NCI-H128 (cell line): Measurements from ENCODE around the gene DHRS4L2.
"Not testable (repeated sequence)": the region's sequence is repeated elsewhere in the genome, so short reads cannot be mapped to it uniquely, and the experiment has no call there.

Source experiments
- DNase-seq: peaks from one replicate; lab custom pipeline; 2025; ENCODE audit not compliant: unreplicated experiment; lab: John Stamatoyannopoulos, UW

The DHRS4L2 gene

DNA sequence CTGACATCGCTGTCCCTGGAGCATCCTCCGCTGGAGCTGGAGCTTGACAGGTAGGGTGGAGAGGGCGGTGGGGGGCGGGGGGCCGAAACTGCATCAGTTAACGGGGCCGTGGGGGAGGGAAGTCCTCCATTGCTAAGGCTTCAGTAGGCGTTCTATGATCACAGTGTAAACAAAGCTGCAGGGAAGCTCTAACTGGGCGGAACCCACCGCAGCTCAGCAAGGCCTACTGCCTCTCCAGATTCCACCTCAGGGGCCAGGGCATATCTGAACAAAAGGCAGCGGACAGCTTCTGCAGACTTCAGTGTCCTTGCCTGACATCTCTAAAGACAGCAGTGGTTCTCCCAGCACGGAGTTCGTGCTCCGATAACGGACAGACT is 18.5 kb upstream of the DHRS4L2 start:
- not testable (repeated sequence) for DNase-seq

DNA sequence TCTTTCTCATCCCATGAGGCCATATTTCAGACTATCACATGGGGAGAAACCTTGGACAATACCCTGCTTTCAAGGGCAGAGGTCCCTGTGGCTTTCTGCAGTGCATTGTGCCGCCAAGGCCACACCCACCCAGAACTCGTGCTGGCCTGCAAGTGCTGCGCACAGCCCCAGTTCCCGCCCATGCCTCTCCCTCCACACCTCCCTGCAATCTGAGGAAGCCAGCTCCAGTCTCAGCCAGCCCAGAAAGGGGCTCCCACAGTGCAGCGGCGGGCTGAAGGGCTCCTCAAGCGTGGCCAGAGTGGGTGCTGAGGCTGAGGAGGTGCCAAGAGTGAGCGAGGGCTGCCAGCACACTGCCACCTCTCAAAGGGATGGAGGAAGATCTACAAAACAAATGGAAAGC is 15.6 kb upstream of the DHRS4L2 start:
- DNase-seq: not testable (repeated sequence)

DNA sequence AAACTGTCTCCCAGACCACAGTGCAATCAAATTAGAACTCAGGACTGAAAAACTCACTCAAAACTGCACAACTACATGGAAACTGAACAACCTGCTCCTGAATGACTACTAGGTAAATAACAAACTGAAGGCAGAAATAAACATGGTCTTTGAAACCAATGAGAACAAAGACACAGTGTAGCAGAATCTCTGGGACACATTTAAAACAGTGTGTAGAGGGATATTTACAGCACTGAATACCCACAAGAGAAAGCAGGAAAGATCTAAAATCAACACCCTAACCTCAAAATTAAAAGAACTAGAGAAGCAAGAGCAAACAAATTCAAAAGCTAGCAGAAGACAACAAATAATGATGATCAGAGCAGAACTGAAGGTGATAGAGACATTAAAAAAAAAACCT is 14.7 kb upstream of the DHRS4L2 start:
- not testable (repeated sequence) for DNase-seq

- DNase-seq: not testable (repeated sequence)
Measured at GRCh38 chr14:23977208-23977607, 11.5 kb upstream of the DHRS4L2 start.

DNA sequence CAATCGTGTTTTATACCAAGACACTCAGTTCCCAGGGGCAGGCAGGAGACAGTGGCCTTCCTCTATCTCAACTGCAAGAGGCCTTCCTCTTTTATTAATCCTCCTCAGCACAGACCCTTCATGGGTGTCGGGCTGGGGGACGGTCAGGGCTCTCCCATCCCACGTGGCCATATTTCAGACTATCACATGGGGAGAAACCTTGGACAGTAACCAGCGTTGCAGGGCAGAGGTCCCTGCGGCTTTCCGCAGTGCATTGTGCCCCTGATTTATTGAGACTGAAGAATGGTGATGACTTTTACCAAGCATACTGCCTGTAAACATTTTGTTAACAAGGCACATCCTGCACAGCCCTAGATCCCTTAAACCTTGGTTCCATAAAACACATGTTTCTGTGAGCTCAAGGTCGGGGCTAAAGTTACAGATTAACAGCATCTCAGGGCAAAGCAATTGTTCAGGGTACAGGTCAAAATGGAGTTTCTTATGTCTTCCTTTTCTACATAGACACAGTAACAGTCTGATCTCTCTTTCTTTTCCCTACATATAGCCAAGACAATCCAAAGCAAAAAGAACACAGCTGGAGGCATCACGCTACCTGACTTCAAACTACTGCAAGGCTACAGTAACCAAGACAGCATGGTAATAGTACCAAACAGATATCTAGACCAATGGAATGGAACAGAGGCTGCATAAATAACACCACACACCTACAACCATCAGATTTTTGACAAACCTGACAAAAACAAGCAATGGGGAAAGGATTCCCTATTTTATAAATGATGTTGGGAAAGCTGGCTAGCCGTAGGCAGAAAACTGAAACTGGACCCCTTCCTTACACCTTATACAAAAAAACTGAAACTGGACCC is 6.5 kb upstream of the DHRS4L2 start:
- DNase-seq: not testable (repeated sequence)

DNA sequence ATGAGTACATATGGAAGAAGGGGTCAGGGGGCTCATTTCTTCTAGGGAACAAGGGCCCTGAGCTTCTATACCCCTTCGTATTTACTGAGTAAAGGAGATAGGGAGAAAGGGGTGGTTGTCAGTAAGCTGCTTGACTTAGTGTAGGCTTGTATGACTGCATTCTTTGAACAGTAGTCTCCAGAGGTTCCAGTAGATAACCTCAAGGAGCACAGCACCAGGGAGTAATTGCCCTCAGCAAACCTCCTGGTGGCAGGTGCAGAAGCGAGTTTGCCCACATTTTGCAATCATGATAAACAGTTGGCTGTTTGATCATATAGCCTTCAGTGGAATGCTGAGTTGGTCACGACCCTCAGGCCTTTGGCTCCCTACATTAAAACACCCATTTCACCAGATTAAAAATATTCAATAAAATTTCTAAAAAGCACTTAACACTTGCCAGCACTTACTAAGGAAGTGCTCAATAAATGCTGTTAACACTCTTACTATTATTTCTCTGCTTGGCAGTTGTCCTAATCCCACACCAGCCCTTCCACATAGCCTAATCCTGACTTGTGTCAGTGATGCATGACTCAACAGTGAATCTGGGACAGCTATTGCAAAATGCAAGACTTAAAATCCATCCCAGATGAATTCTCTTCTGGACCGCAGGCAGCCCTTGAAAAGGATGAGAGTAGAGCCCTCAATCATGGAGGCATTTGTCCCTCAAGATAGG is 3.7 kb upstream of the DHRS4L2 start:
- DNase-seq: no peak

- DNase-seq: not testable (repeated sequence)
Measured at GRCh38 chr14:23988223-23988606, 514 bp upstream of the DHRS4L2 start.

DNA sequence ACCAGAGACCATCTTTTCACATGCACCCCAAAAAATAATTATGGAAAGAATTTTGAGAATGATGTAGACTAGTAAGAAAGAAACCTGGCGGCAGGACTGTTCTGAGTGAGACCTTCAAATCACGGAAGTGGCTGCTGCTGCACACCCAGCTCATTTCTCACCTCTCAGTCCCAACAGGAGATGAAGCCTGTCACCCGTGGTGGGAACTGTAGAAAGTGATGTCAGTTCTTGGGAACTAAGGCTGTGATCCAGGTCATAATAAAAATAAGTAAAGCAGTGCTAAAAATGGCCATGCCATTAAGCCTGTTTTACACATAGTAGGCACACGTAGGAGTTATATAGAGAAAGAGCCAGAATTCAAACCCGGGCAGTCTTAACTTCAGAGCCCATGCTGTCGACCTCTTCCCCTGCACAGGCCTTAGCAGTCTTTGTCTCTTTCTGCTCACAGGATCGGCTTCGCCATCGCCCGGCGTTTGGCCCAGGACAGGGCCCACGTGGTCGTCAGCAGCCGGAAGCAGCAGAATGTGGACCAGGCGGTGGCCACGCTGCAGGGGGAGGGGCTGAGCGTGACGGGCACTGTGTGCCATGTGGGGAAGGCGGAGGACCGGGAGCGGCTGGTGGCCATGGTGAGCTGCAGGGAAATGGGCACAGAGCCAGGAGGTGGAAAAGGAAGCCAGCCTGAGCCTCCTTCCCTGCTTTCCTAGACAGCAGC is 1.2 kb downstream of the DHRS4L2 start:
- not testable (repeated sequence) for DNase-seq

DNA sequence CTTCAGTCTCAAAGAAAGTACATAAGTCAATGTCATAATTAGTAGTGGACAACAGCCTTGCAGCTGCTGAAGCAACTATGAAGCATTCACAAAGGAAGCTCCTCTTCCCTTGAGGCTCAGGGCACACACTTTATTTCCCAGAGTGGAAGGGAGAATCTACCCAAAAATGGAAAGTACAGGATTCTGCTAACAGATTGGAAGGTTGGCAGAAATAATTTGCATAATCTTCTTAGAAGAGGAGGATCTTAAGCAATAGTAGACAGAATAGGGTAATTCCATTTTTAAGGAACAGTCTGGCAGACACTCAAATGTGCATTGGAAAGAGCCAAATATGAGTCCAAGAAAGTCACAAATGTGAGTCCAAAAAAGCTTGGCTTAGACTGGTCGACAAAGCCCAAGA is 2.2 kb downstream of the DHRS4L2 start:
- not testable (repeated sequence) for DNase-seq

GRCh38 chr14:23993042-23993441 is 4.3 kb downstream of the DHRS4L2 start:
- DNase-seq: not testable (repeated sequence)

DNA sequence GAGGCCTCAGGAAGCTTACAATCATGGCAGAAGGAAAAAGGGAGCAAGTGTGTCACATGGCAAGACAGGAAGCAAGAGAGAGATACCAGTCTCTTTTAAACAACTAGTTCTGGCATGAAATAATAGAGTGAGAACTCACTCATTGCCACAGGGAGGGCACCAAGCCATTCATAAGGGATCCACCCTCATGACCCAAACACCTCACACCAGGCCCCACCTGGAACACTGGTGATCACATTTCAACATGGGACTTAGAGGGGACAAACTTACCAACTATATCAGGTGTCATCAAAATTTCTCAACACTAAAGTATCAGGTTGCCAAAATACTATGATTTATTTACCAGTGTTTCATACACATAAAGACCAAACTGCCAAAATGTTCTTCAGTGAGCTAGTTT is 7.3 kb downstream of the DHRS4L2 start:
- DNase-seq: not testable (repeated sequence)

DNA sequence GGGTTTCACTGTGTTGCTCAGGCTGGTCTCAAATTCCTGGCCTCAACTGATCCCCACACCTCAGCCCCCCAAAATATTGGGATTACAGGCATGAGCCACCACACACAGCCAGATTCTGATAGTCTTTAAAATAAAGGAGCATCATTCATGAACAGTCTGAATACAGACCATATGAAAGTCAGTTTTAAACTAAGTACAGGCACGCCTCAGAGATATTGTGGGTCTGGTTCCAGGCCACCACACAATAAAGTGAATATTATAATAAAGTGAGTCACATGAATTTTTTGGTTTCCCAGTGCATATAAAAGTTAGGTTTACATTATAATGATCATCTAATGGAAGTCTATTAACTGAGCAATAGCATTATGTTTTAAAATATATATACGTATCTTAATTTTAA is 8.1 kb downstream of the DHRS4L2 start:
- not testable (repeated sequence) for DNase-seq

- DNase-seq: not testable (repeated sequence)
Measured at GRCh38 chr14:23999640-24000039, 10.9 kb downstream of the DHRS4L2 start.

GRCh38 chr14:24001078-24001477 is 12.3 kb downstream of the DHRS4L2 start:
- not testable (repeated sequence) for DNase-seq

- not testable (repeated sequence) for DNase-seq
Measured at GRCh38 chr14:24001679-24002078, 12.9 kb downstream of the DHRS4L2 start.

- DNase-seq: not testable (repeated sequence)
Measured at GRCh38 chr14:24006471-24006816, 17.7 kb downstream of the DHRS4L2 start.

GRCh38 chr14:24006817-24007652 is 18.3 kb downstream of the DHRS4L2 start:
- peak; percentile 2 for DNase-seq

- no peak for DNase-seq
Measured at GRCh38 chr14:24011051-24011450, 22.3 kb downstream of the DHRS4L2 start.

- not testable (repeated sequence) for DNase-seq
Measured at GRCh38 chr14:24012726-24013273, 24.1 kb downstream of the DHRS4L2 start.
